ENCODE measurements around the gene NOP53.
"Not testable (repeated sequence)": the region's sequence is repeated elsewhere in the genome, so short reads cannot be mapped to it uniquely, and the experiment has no call there.

Gene NOP53

DNA sequence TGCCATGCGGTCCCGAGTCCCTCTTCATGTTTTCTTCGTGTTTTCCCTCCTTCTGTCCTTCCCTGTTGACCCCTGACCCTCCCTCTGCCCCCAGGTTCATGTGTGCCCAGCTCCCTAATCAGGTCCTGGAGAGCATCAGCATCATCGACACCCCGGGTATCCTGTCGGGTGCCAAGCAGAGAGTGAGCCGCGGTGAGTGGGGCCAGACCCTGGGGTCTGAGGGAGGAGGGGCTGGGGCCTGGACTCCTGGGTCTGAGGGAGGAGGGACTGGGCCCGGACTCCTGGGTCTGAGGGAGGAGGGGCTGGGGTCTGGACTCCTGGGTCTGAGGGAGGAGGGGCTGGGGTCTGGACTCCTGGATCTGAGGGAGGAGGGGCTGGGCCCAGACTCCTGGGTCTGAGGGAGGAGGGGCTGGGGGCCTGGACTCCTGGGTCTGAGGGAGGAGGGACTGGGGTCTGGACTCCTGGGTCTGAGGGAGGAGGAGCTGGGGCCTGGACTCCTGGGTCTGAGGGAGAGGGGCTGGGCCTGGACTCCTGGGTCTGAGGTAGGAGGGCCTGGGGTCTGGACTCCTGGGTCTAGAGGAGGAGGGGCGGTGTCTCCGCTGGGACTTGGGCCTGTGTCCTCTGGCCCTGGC is 26.8 kb upstream of the NOP53 start:
- not testable (repeated sequence) for DNase-seq (ENCODE audit: low read depth)

DNA sequence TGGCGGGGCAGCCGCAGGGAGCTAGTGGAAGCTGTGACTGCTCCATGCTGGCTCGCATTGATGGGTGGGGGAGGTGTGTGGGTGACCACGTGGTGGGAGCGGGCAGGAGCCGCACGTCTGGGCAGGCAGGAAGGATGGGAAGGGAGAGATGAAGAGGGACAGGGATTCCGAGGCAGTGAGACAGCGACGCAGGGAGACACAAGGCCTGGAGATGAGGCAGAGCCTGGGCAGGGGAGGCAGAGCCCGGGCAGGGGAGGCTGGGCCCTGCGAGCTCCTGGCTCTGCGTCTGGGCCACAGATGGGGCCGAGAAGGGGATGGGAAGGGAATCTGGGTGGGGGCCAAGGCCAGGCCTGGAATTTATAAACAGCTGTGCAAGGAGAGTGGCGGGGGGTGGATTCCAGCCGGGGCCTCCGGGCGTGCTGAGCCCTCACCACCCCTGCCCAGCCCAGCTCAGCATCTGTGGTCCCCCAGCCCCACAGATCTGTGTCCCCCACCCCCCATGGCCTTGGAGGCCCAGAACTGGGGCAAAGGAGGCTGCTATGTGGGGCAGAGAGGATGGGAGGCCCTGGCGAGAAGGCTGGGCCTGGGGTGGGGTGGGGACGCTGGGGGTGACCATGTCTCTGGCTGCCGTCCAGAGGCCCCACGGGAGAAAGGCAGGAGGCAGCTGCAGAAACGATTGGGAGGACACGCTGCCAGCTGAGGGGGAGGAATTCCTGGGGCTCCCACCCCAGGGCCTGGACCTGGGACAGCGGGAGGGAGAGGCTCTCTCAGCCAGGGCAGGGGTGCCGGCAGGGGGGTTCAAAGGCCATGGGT is 26.1 kb upstream of the NOP53 start:
- DNase-seq (ENCODE audit: low read depth) = peak; percentile 100

DNA sequence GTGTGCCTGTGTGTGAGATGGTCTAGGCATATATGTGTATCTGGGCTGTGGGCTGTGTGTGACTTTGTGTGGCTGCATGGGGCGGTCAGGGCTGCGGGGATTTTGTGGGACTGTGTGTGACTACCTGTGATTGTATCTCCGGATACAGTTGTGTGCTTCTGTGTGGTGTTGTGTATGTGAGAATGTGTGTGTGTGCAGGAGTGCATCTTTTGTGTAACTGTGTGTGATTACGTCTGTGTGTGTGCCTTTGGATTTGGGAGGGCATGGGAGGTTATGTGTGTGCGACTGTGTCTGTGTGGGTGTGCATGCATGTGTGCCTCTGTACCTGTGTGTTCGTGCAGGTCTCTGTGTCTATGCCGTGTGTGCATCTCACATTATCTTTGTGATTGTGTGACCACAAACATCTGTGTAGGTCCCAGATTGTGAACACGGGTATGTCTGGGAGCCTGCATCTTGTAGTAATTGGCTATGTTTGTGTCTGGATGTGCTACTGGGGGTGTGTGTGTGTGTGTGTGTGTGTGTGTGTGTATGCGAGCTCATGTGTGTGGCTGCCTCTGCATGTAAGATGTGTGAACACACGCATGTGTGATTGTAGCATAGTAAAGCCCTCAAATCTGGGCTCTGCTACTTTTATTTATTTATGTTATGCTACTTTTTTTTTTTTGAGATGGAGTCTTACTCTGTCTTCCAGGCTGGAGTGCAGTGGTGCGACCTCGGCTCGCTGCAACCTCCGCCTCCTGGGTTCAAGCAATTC is 24.5 kb upstream of the NOP53 start:
- no peak for DNase-seq (ENCODE audit: low read depth)

DNA sequence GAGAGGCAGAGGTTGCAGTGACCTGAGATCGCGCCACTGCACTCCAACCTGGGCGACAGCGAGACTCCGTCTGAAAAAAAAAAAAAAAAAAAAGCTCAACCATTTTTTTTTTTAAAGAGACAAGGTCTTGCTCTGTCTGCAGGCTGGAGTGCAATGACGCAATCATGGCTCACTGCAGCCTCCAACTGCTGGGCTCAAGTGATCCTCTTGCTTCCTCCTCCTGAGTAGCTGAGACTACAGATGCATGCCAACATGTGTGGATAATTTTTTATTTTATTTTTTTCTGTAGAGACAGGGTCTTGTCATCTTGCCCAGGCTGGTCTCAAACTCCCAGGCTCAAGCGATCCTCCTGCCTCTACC is 21.8 kb upstream of the NOP53 start:
- DNase-seq (ENCODE audit: low read depth) = peak; percentile 92

- DNase-seq (ENCODE audit: low read depth) = no peak
Observed at GRCh38 chr19:47725759-47726401, 19.5 kb upstream of the NOP53 start.

DNA sequence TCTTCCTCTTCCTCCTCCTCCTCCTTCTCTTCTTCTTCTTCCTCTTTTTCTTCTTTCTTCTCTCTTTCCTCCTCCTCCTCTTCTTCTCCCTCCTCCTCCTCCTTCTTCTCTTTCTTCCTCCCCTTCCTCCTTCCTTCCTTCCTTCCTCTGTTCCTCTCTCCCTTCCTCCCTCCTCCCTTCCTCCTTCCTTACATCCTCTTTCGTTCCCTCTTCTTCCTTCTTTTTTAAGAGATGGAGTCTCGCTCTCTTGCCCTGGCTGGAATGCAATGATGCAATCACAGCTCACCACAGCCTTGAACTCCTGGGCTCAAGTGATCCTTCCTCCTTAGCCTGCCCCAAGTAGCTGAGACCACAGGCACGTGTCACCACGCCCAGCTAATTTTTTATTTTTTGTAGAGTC is 18.9 kb upstream of the NOP53 start:
- DNase-seq (ENCODE audit: low read depth) = peak; percentile 89

DNA sequence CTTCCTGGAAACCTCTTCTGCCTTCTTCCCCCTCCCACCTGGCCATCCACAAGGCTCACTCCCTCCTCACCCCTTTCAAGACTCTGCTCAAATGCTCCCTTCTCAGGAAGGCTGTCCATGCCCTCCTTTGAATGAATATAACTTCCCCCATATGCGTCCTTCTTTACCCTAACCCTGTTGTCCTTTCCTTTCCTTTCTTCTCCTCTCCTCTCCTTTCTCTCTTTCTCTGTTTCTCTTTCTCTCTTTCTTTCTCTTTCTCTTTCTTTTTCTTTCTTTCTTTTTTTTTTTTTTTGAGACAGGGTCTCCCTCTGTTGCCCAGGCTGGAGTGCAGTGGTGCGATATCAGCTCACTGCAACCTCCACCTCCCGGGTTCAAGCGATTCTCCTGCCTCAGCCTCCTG is 17.1 kb upstream of the NOP53 start:
- not testable (repeated sequence) for DNase-seq (ENCODE audit: low read depth)

DNA sequence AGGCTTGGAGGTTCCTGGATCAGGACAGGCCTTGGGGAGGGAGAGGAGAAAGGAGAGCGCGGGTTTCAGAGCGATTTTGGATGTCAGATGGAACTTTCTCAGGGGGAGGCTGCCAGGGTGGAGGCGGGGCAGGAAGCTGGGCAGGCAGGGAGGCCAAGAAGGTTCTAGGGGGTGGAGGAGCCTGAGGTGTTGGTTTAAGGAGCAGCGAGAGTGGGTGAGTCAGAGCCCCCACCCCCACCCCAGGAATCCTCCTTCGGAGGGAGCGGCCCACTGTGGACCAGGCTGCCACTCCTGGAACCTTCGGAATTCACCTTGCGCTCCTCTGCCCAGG is 15.9 kb upstream of the NOP53 start:
- peak; percentile 97 for DNase-seq (ENCODE audit: low read depth)

DNA sequence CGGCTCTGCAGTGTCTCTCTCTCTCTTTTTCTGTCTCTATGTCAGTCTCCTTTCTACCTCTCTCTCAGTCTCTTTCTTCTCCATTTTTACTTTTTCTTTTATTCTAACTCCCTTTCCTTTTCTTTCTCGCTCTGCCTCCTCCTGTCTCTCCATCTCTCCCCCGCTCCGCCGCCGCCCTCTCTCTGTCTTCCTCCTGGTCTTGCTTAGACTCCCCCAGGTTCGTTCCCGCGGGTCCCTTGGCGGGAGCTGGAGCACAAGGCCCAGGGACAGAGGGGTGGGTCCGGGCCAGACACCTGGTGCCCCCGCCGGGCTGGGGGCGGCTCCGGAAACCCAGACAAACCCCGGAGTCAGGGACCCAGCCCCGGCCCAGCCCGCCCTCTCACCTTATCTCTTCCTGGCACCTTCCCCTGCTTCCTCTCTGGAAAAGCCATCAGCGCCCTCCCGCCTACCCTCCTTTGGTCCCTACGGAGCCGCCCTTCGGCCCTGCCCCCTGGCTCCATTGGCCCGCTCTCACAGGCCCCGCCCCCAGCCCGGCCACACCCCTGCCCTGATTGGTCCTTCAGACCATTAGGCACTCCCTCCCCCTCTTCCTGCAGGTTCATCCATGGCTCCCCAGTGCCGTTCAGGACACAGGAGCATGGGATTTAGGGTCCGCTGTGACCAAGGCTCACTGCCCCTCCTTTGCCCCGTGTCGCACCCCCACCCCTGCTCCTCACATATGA is 15.4 kb upstream of the NOP53 start:
- DNase-seq (ENCODE audit: low read depth) = no peak

GRCh38 chr19:47730521-47730889 is 14.8 kb upstream of the NOP53 start:
- no peak for DNase-seq (ENCODE audit: low read depth)

DNA sequence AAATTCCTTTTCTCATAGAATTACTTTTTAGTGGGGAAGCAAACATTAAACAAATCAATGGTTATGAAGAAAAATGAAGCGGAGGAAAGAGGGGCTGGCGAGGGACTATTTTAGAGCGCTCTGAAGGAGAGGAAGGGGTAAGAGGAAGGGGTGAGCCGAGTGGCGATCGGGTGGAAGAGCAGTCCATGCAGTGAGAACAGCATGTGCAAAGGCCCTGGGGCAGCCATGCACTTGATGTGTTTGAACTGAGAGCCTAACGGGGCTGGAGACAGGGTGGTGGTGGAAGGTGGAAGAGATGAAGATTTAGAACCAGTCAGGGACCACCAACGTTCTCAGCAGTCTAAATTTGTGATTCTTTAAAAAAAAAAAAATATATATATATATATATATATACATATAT is 14.4 kb upstream of the NOP53 start:
- DNase-seq (ENCODE audit: low read depth) = no peak

GRCh38 chr19:47735131-47735530 is 10.2 kb upstream of the NOP53 start:
- DNase-seq (ENCODE audit: low read depth) = no peak

GRCh38 chr19:47740866-47741519 is 4.4 kb upstream of the NOP53 start:
- DNase-seq (ENCODE audit: low read depth) = no peak

- no peak for DNase-seq (ENCODE audit: low read depth)
Observed at GRCh38 chr19:47741544-47742140, 3.7 kb upstream of the NOP53 start.

- peak; percentile 50 for DNase-seq (ENCODE audit: low read depth)
Observed at GRCh38 chr19:47742634-47743033, 2.7 kb upstream of the NOP53 start.

GRCh38 chr19:47746129-47746528 is 783 bp downstream of the NOP53 start:
- not testable (repeated sequence) for DNase-seq (ENCODE audit: low read depth)

GRCh38 chr19:47749326-47749725 is 4.0 kb downstream of the NOP53 start:
- DNase-seq (ENCODE audit: low read depth) = no peak

- no peak for DNase-seq (ENCODE audit: low read depth)
Observed at GRCh38 chr19:47750752-47751151, 5.4 kb downstream of the NOP53 start.

DNA sequence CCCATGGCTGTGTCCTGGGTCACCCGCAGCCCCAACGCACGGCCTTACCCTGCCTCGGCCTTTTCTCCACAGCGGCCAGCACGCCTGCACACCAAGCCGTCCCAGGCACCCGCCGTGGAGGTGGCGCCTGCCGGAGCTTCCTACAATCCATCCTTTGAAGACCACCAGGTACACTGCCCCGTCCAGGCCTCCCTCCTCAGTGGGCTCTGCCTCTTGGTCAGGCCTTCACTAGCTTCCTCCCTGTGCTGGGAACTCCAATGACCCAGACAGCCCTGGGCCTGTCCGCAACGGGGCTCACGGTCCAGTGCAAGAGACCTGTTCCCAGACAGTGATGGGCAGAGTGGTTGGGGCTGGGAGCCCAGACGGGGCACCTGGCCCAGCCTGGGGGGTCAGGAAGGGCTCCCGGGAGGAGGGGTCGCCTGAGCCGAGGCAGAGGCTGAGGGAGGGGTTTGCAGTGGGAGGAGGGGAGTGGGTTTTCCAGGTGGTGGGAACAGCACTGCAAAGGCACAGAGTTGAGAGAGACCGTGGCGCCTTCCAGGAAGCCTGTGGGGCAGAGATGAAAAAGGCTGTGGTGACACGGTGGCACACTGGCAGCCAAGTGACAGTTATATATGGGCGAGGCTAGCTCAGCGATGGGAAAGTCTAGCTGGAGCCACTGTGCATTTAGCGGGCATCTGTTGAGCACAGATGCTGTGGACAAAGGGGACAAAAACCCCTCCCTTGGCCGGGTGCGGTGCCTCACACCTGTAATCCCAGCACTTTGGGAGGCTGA is 7.3 kb downstream of the NOP53 start:
- DNase-seq (ENCODE audit: low read depth) = no peak

All from EH (cell line).